Kidney epithelial cell (primary cell): ENCODE data around the gene OAT. TPM values are rescaled to one million over a fixed set of nuclear protein-coding genes. Genes with fewer than 3 reads are reported as not detected.

Experiments used
- DNase-seq: peaks from one replicate; pipeline ENCODE4 v3.0.0-alpha.2; 2010; ENCODE audit warnings: low read depth
- H3K27me3 ChIP-seq: 2 replicates; pipeline ENCODE4 v1.6.0; 2011; ENCODE audit warnings: low read length; ENCODE audit not compliant: control insufficient read depth, insufficient read depth
- H3K36me3 ChIP-seq: 2 replicates; pipeline ENCODE4 v1.5.1; 2011; ENCODE audit warnings: low read length; ENCODE audit not compliant: control insufficient read depth, insufficient read depth
- H3K4me3 ChIP-seq: 2 replicates; pipeline ENCODE4 v1.5.1; 2011; ENCODE audit warnings: low read depth, mild to moderate bottlenecking, control low read depth, low read length
- CTCF ChIP-seq: IDR thresholded peaks from 2 replicates; pipeline ENCODE4 v1.5.1; 2011; ENCODE audit warnings: mild to moderate bottlenecking, moderate library complexity, low read length, control low read depth, inconsistent platforms; ENCODE audit not compliant: insufficient read depth, poor library complexity, severe bottlenecking
- total RNA-seq: library from RNA; depleted of rRNA; stranded (reverse); fragments of >200 nt; gene quantifications from 2 replicates; pipeline ENCODE4 v1.2.3, GENCODE V29; 2015

Gene OAT
- total RNA-seq, 1 donor from 2014 or later = 64.8 TPM

GRCh38 chr10:124417895-124418725, 613 bp downstream of the OAT start:
- no peak for TF ChIP-seq CTCF
- DNase-seq = no peak
- H3K4me3 ChIP-seq = peak overlapping the region; percentile 55
- H3K36me3 ChIP-seq = no peaks in the 10 kb centered on the region
- no peaks in the 10 kb centered on the region for H3K27me3 ChIP-seq

- Histone ChIP-seq H3K36me3 (no peaks in the 10 kb centered on the region), H3K27me3 (no peaks in the 10 kb centered on the region), H3K4me3 (no peak overlapping the region)
- no peak for TF ChIP-seq CTCF
- no peak for DNase-seq
Observed at GRCh38 chr10:124416733-124417132, 2.0 kb downstream of the OAT start.

- no peak for TF ChIP-seq CTCF
- no peak for DNase-seq
- Histone ChIP-seq H3K27me3 (no peaks in the 10 kb centered on the region), H3K36me3 (no peaks in the 10 kb centered on the region), H3K4me3 (no peak overlapping the region)
Observed at GRCh38 chr10:124415210-124415609, 3.5 kb downstream of the OAT start.

- Histone ChIP-seq H3K4me3 (no peak overlapping the region), H3K27me3 (no peaks in the 10 kb centered on the region), H3K36me3 (no peaks in the 10 kb centered on the region)
- no peak for TF ChIP-seq CTCF
- DNase-seq = no peak
Observed at GRCh38 chr10:124414076-124414475, 4.6 kb downstream of the OAT start.

- Histone ChIP-seq H3K4me3 (no peak overlapping the region), H3K27me3 (no peaks in the 10 kb centered on the region), H3K36me3 (no peaks in the 10 kb centered on the region)
- DNase-seq = no peak
- no peak for TF ChIP-seq CTCF
Observed at GRCh38 chr10:124409696-124410095, 9.0 kb downstream of the OAT start.

GRCh38 chr10:124408357-124408756, 10.4 kb downstream of the OAT start:
- Histone ChIP-seq H3K27me3 (no peaks in the 10 kb centered on the region), H3K4me3 (no peak overlapping the region), H3K36me3 (no peaks in the 10 kb centered on the region)
- TF ChIP-seq CTCF = no peak
- no peak for DNase-seq
